Measurements from ENCODE around the gene ZNF773.

DNA sequence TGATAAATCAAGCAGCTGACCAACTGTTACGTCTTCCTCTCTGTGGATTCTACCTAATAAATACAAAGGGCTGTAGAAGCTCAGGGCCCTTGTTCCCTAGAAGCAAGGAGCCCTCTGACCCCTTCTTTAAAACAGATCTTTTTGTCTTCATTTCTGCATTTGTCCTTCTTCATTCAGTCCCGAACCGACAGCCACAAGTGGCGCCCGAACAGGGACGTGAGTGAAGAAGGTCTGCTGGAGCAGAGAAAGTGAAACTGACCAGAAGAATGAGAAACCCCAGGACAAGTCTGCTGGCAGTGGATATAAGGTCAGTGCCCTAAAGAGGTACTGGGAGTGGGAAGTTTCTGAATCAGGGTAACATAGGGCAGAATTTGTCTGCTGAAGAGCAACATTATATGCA, 13.1 kb downstream of the ZNF773 start:
- TF ChIP-seq POLR2A (IDR thresholded peaks at IDR 0.05) (no peak), CTCF (IDR thresholded peaks at IDR 0.05 in 4 of 5, conservative IDR thresholded peaks at IDR 0.05 in 1 of 5) (no peak)

All from gastrocnemius medialis (tissue), 4 donors.